SK-N-SH treated with all-trans-retinoic acid at 6 μM for 48 hours (cell line): ENCODE data around the gene MYPN.

Experiments
- ATAC-seq: fragments of 200-7000 bp; cut with Tn5 transposase; 3 replicates; pipeline ENCODE4 v1.9.1; 2020; ENCODE audit warnings: mild to moderate bottlenecking, moderate library complexity
- ARNTL ChIP-seq: fragments of 450-650 bp; formaldehyde crosslinking; IDR thresholded peaks from 2 replicates; pipeline ENCODE4 v1.5.0; 2020; ENCODE audit warnings: low read depth, mild to moderate bottlenecking, moderate library complexity, borderline replicate concordance
- CSDC2 ChIP-seq: fragments of 250-450 bp; sonication (Bioruptor Pico); IDR thresholded peaks from 2 replicates; pipeline ENCODE4 v1.5.0; 2020; ENCODE audit warnings: mild to moderate bottlenecking, moderate library complexity
- ESRRG ChIP-seq: fragments of 250-450 bp; sonication (Bioruptor Pico); IDR thresholded peaks from 2 replicates; pipeline ENCODE4 v1.6.1; 2021; ENCODE audit warnings: mild to moderate bottlenecking
- ISL1 ChIP-seq: fragments of 250-450 bp; sonication (Bioruptor Pico); IDR thresholded peaks from 2 replicates; pipeline ENCODE4 v2.1.2; 2022; ENCODE audit warnings: mild to moderate bottlenecking, moderate library complexity
- OSR1 ChIP-seq: fragments of 250-450 bp; sonication (Bioruptor Pico); IDR thresholded peaks from 2 replicates; pipeline ENCODE4 v1.8.0; 2022; ENCODE audit warnings: moderate library complexity, mild to moderate bottlenecking, inconsistent platforms
- POU6F1 ChIP-seq: fragments of 250-450 bp; sonication (Bioruptor Pico); IDR thresholded peaks from 2 replicates; pipeline ENCODE4 v1.8.0; 2021; ENCODE audit warnings: low read depth, mild to moderate bottlenecking, moderate library complexity, borderline replicate concordance
- RARB ChIP-seq: fragments of 250-450 bp; sonication (Bioruptor Pico); IDR thresholded peaks from 2 replicates; pipeline ENCODE4 v1.8.0; 2021; ENCODE audit warnings: mild to moderate bottlenecking, moderate library complexity
- SNAI2 ChIP-seq: fragments of 250-450 bp; sonication (Bioruptor Pico); IDR thresholded peaks from 2 replicates; pipeline ENCODE4 v1.5.0; 2020; ENCODE audit warnings: mild to moderate bottlenecking, moderate library complexity
- TCF4 ChIP-seq: fragments of 250-450 bp; sonication (Bioruptor Pico); IDR thresholded peaks from 2 replicates; pipeline ENCODE4 v1.8.0; 2021; ENCODE audit warnings: mild to moderate bottlenecking, moderate library complexity, borderline replicate concordance
- TOX ChIP-seq: fragments of 250-450 bp; sonication (Bioruptor Pico); IDR thresholded peaks from 2 replicates; pipeline ENCODE4 v1.8.0; 2021; ENCODE audit warnings: mild to moderate bottlenecking, moderate library complexity, borderline replicate concordance
- ZC3H10 ChIP-seq: fragments of 250-450 bp; sonication (Bioruptor Pico); IDR thresholded peaks from 2 replicates; pipeline ENCODE4 v1.5.1; 2021; ENCODE audit warnings: mild to moderate bottlenecking, moderate library complexity
- ZFP3 ChIP-seq: fragments of 250-450 bp; sonication (Bioruptor Pico); IDR thresholded peaks from 2 replicates; pipeline ENCODE4 v1.5.0; 2020; ENCODE audit warnings: mild to moderate bottlenecking, moderate library complexity
- ZFP30 ChIP-seq: fragments of 450-650 bp; formaldehyde crosslinking; IDR thresholded peaks from 2 replicates; pipeline ENCODE4 v1.5.0; 2022; ENCODE audit warnings: mild to moderate bottlenecking, moderate library complexity
- ZNF565 ChIP-seq: fragments of 450-650 bp; formaldehyde crosslinking; conservative IDR thresholded peaks from 2 replicates; pipeline ENCODE4 v1.5.0; 2020; ENCODE audit warnings: low read depth, mild to moderate bottlenecking, moderate library complexity
- ZNF70 ChIP-seq: fragments of 450-650 bp; formaldehyde crosslinking; IDR thresholded peaks from 2 replicates; pipeline ENCODE4 v1.5.0; 2020; ENCODE audit warnings: mild to moderate bottlenecking, moderate library complexity
- ZNF8 ChIP-seq: fragments of 450-650 bp; formaldehyde crosslinking; IDR thresholded peaks from 2 replicates; pipeline ENCODE4 v1.5.0; 2020; ENCODE audit warnings: mild to moderate bottlenecking, moderate library complexity
- TF ChIP-seq, protein P1 (sequence below): fragments of 250-450 bp; sonication (Bioruptor Pico); IDR thresholded peaks from 2 replicates; pipeline ENCODE4 v1.8.0; 2020; ENCODE audit warnings: mild to moderate bottlenecking, moderate library complexity, borderline replicate concordance
- TF ChIP-seq, protein P2 (sequence below): fragments of 250-450 bp; sonication (Bioruptor Pico); IDR thresholded peaks from 2 replicates; pipeline ENCODE4 v1.5.0; 2020; ENCODE audit warnings: mild to moderate bottlenecking, moderate library complexity
- TF ChIP-seq, protein P3 (sequence below): fragments of 250-450 bp; sonication (Bioruptor Pico); IDR thresholded peaks from 2 replicates; pipeline ENCODE4 v1.5.1; 2021; ENCODE audit warnings: mild to moderate bottlenecking, moderate library complexity

The MYPN gene

DNA sequence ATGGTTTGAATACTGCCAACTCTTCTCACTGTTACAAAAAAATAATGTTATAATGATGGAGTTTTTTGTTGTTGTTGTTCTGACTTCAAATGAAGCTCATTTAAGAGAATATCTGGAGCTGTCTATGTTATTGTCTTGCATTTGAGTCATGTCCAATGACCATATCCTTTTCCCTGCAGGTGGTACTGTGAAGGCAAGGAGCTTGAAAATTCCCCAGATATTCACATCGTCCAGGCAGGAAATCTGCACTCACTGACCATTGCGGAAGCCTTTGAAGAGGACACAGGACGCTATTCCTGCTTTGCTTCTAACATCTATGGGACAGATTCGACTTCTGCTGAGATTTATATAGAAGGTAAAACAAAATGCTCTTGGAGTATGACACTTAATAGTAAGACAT, 33.5 kb downstream of the MYPN start:
- TF ChIP-seq ARNTL (CRISPR knock-in tag) (no peak), TCF4 (CRISPR knock-in tag) (no peak), ISL1 (CRISPR knock-in tag) (no peak), ZFP30 (CRISPR knock-in tag) (no peak), ZFP3 (CRISPR knock-in tag) (no peak), CSDC2 (no peak), ZNF8 (CRISPR knock-in tag) (no peak), ZNF70 (CRISPR knock-in tag) (no peak)
- no peak for ATAC-seq

- TF ChIP-seq, protein P1, sequence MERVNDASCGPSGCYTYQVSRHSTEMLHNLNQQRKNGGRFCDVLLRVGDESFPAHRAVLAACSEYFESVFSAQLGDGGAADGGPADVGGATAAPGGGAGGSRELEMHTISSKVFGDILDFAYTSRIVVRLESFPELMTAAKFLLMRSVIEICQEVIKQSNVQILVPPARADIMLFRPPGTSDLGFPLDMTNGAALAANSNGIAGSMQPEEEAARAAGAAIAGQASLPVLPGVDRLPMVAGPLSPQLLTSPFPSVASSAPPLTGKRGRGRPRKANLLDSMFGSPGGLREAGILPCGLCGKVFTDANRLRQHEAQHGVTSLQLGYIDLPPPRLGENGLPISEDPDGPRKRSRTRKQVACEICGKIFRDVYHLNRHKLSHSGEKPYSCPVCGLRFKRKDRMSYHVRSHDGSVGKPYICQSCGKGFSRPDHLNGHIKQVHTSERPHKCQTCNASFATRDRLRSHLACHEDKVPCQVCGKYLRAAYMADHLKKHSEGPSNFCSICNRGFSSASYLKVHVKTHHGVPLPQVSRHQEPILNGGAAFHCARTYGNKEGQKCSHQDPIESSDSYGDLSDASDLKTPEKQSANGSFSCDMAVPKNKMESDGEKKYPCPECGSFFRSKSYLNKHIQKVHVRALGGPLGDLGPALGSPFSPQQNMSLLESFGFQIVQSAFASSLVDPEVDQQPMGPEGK = no peak
- no peak for TF ChIP-seq OSR1 (CRISPR knock-in tag)
- TF ChIP-seq, protein P2, sequence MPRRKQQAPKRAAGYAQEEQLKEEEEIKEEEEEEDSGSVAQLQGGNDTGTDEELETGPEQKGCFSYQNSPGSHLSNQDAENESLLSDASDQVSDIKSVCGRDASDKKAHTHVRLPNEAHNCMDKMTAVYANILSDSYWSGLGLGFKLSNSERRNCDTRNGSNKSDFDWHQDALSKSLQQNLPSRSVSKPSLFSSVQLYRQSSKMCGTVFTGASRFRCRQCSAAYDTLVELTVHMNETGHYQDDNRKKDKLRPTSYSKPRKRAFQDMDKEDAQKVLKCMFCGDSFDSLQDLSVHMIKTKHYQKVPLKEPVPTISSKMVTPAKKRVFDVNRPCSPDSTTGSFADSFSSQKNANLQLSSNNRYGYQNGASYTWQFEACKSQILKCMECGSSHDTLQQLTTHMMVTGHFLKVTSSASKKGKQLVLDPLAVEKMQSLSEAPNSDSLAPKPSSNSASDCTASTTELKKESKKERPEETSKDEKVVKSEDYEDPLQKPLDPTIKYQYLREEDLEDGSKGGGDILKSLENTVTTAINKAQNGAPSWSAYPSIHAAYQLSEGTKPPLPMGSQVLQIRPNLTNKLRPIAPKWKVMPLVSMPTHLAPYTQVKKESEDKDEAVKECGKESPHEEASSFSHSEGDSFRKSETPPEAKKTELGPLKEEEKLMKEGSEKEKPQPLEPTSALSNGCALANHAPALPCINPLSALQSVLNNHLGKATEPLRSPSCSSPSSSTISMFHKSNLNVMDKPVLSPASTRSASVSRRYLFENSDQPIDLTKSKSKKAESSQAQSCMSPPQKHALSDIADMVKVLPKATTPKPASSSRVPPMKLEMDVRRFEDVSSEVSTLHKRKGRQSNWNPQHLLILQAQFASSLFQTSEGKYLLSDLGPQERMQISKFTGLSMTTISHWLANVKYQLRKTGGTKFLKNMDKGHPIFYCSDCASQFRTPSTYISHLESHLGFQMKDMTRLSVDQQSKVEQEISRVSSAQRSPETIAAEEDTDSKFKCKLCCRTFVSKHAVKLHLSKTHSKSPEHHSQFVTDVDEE = no peak
- TF ChIP-seq ZC3H10 (CRISPR knock-in tag) = no peak
- no peak for TF ChIP-seq ESRRG (CRISPR knock-in tag)
- TF ChIP-seq ARNTL (CRISPR knock-in tag) = no peak
- TF ChIP-seq SNAI2 (CRISPR knock-in tag) = no peak
- TF ChIP-seq POU6F1 = no peak
- ATAC-seq = no peak
Observed at GRCh38 chr10:68144709-68145108, 35.4 kb downstream of the MYPN start.

DNA sequence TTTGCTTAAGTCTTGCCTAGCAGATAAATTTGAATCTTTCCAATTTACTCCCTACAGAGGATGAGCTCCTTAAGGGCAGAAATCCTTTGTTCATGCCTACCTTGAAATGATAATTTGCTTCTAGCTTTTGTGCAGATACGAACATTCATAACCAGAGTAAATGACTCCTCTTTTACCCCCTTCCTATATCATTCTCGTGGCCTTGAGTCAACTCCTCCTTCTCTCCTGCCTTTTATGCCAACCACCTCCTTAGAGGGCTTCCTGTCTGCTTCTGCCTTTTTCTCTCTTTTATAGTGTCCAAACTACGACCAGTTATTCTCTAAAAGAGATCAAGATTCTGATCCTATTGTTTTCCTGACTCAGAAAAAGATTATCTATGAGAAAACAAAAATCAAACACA, 36.4 kb downstream of the MYPN start:
- TF ChIP-seq SNAI2 (CRISPR knock-in tag) (no peak), ZC3H10 (CRISPR knock-in tag) (no peak), ZNF565 (CRISPR knock-in tag) (no peak), ESRRG (CRISPR knock-in tag) (no peak), ARNTL (CRISPR knock-in tag) (no peak), RARB (CRISPR knock-in tag) (no peak), ZNF8 (CRISPR knock-in tag) (no peak), ZNF70 (CRISPR knock-in tag) (no peak), TCF4 (CRISPR knock-in tag) (no peak), ZFP3 (CRISPR knock-in tag) (no peak), CSDC2 (no peak), ZFP30 (CRISPR knock-in tag) (no peak)

GRCh38 chr10:68146133-68146532, 36.8 kb downstream of the MYPN start:
- peak; percentile 91 for TF ChIP-seq ZFP3 (CRISPR knock-in tag)
- TF ChIP-seq, protein P3, sequence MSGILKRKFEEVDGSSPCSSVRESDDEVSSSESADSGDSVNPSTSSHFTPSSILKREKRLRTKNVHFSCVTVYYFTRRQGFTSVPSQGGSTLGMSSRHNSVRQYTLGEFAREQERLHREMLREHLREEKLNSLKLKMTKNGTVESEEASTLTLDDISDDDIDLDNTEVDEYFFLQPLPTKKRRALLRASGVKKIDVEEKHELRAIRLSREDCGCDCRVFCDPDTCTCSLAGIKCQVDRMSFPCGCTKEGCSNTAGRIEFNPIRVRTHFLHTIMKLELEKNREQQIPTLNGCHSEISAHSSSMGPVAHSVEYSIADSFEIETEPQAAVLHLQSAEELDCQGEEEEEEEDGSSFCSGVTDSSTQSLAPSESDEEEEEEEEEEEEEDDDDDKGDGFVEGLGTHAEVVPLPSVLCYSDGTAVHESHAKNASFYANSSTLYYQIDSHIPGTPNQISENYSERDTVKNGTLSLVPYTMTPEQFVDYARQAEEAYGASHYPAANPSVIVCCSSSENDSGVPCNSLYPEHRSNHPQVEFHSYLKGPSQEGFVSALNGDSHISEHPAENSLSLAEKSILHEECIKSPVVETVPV (CRISPR knock-in tag) = no peak
- no peak for ATAC-seq

More for the DNA sequence above, 36.4 kb downstream of the MYPN start:
- no peak for ATAC-seq

- no peak for TF ChIP-seq TOX (CRISPR knock-in tag)
- TF ChIP-seq POU6F1 = no peak
- no peak for TF ChIP-seq ISL1 (CRISPR knock-in tag)
- no peak for TF ChIP-seq SNAI2 (CRISPR knock-in tag)
- TF ChIP-seq RARB (CRISPR knock-in tag) = no peak
- TF ChIP-seq, protein P3 (CRISPR knock-in tag) = no peak
- TF ChIP-seq ARNTL (CRISPR knock-in tag) = no peak
- ATAC-seq = no peak
Observed at GRCh38 chr10:68151453-68151852, 42.2 kb downstream of the MYPN start.
